Ovary (tissue), 3 donors: ENCODE data around the gene TEDC2.

Source experiments
- CTCF ChIP-seq, 3 donors: fragments of 450-650 bp in 2 of 3; fragments of 200-600 bp in 1 of 3; IDR thresholded peaks; one replicate each; pipeline versions ENCODE4 v1.5.1 to v1.8.0; 2016 to 2022; ENCODE audit warnings: antibody characterized with exemption in 3 of 3, mild to moderate bottlenecking in 1 of 3
- EP300 ChIP-seq: sonication (generic); formaldehyde crosslinking; IDR thresholded peaks from one replicate; pipeline ENCODE4 v1.6.1; 2017; ENCODE audit warnings: antibody characterized with exemption
- donor health status: DM: no; HTN: no; CAD: no.

- TF ChIP-seq CTCF (IDR thresholded peaks at IDR 0.05), result no peak
- TF ChIP-seq EP300, result no peak
These were observed 21.8 kb downstream of the TEDC2 start for GRCh38 chr16:2481676-2482075.
